Posterior cingulate gyrus (tissue), 11 donors: ENCODE results near the gene ULK2.

Source experiments
- DNase-seq, 10 donors: peaks; one replicate each; pipeline versions ENCODE4 v3.0.0 to v3.0.0-alpha.2; 2020 to 2021; ENCODE audit warnings: mixed read lengths in 3 of 10
- intact Hi-C: fragments of 100-400 bp; cut with DNase I; formaldehyde crosslinking; loops from one replicate; pipeline ENCODE4 v1.15.1; 2023

The ULK2 gene

DNA sequence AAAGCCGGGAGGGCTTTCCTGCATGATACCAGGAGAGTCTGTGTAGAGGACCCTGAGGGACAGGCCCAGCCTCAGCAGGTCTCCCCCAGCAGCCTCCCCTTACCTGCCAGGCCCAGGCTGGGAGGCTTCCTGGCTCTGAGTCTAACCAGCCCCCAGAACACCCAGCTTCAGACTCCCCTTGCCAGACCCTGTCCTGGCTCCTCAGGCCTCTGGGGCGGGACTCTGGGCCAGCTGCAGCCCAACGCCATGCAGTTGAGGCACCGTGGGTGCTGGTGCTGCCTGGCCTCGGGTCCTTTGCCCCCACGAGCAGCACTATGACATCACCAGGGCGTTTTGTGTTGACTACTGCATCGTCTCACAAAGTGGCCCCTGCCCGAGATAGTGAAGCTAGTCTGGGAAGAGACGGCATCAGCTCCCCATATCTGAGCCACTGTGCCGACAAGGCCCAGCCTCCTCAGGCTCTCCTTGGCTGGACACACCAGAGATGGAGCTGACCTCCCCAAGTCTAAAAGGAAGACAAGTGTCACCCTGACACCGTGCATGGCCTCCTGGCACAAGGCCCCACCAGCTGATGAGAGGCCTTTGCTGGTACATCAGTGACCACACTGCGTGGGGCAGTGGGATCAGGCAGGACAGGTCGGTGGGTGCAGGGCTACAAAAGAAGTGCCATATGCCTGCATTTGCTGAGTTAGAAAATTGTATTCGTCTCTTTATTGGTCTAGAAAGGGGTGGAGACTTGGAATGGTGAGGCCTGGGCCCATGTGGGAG lies 130.2 kb downstream of the ULK2 start:
- intact Hi-C loops = no loop called here
- DNase-seq = peak in 1 of 10 donors; percentile 78

DNA sequence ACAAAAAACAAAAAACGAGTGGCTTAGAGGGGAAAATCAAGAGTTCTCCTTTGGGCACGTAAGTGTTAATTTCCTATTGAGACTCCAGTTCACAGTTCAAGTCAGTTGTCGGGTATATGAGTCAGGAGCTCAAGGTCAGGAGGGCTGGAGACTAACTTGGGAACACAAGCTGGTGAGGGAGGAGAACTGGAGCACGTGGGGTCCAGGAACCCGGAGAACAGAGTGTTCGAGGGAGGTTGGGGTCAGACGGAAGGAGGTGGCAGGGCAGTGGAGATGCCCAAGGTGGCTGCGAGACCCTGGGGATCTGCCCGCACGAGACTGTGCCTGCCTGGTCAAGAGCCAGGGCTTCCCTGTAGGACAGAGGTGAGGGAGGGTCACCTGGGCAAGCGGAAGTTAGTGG lies 131.7 kb downstream of the ULK2 start:
- intact Hi-C loops = no loop called here
- peak in 2 of 10 donors; percentile 10 to 69 for DNase-seq

DNA sequence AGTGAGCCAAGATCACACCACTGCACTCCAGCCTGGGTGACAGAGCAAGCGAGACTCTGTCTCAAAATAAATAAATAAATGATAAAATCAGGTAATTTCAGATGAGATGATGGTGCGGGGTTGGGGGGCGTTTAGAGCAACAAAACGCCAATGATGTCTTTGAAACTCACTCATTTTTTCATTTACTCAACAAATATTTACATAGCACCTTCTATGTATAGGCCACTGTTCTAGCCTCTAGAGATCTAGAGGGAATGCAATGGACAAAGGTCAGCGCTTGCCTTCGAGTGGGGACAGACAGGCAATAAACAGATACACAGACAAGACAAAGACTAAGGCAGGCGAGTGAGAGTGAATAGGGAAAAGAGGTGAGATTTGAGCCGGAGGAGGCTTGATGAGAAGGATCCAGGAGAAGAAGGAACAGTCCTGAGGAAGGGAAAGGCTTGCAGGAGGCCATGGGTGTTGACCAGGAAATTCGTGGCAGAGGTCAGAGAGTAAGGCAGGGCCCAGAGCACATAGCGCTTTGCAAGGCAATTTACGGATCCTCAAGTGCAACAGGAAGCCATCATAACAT lies 133.7 kb downstream of the ULK2 start:
- peak in 2 of 10 donors; percentile 2 to 37 for DNase-seq
- intact Hi-C loops = no loop called here

DNA sequence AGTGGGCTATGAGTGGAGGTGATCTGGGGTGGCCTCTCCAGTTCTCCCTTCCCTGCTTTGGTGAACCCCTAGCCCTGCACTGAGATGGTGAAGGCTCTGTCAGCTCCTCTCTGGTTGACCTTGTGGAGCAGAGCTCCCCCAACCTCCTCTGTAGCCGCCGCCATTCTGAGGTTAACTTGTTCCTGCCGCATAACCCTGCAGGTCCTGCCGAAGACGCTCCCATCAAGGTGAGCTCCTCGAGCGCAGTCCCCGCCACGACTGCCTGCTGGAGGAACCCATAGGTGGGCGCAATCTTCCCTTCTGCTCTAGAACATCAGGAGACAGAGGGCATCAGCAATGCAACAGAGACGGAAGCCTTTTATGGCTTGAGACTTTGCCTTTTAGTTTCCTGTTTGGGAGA lies 136.1 kb downstream of the ULK2 start:
- intact Hi-C loops = no loop called here
- peak in 3 of 10 donors; percentile 19 to 66 (median 21) for DNase-seq

DNA sequence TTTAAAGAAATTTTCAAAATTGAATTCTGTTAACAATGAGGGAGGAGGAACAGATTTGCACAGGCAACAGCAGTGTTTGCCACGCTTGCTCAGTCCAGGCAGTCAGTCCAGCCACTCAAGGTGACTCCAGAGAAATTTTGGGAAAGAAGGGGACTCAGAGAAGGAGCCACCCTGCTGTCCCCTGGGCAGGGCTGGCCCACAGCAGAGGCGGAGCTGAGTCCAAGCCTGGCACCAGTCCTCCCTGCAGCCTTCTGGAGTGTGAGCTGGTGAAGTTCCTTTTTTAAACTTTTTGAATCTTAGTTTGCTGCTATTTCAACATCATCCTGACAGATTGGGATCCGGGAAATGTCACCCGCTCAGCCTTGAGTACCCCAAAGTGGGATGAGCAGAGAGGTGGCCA lies 136.9 kb downstream of the ULK2 start:
- intact Hi-C loops = no loop called here
- DNase-seq = peak in 3 of 10 donors; percentile 26 to 81 (median 75)

DNA sequence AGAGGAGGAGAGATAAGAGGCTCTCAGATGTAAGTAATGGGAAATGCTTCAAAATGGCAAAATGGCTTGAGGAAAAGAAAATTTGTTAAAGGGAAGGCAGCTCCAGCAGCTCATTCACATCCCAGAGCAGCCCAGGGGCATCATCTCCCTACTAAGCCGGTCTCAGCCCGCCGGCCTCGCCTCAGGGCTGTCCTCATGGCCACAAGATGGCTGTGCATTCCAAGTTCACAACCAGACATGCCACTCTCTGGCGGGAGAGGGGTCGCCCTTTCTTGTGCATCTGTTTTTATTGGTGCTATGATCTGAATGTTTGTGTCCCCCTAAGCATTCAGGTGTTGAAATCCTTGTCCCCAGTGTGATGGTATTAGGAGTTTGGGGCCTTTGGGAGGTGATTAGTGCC lies 137.8 kb downstream of the ULK2 start:
- intact Hi-C loops = no loop called here

DNA sequence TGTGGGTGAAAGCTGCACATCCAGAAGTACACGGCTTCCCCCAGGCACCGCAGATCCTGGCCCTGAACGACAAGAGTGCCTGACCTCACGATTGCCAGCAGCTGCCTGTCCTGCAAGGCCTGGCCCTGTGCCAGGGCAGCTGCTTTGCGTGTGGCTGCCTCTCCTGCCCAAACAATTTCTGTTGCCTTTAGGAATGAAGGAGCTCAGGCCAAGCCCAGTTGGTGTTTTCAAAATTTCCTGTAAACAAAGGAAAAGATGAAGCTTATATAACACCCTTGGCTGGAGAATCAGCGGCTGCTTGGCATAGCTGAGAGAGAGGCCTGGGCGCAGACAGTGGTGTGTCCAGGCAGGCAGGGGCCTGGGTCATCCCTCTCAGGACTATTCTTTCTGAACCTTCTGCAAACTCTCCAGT lies 139.6 kb downstream of the ULK2 start:
- DNase-seq = peak; percentile 57 to 97 (median 74)
- intact Hi-C loops = no loop called here

More for the DNA sequence above, 137.8 kb downstream of the ULK2 start:
- peak in 2 of 10 donors; percentile 24 to 77 for DNase-seq

DNA sequence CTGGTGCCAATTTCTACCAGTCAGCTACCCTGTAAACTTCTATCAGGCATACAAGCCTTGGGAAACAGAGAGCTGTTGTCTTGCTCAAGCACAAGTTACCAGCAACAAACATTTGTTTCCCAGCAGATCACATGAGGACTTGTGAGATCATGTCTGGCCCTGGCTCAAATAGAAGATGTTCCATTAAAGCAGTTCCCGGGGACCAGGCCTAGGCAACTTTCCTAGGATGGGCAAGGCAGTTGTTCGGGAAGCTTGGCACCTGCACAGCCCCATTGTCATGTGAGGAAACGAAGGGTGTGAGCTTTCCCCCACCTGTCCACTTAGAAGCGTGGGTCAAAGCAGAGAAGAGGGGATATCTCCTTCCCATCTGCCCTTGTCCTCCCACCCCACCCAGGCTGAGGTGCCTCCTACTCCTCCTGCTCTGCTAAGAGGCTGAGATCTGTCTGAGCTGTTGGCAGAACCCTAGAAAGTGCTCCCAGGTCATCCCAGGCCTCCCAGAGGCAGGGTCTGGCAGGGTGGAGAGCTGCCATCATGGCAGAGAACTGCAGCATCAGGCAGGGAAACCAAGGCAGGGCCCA lies 140.1 kb downstream of the ULK2 start:
- DNase-seq = peak in 8 of 10 donors; percentile 29 to 88 (median 72)
- intact Hi-C loops = no loop called here

DNA sequence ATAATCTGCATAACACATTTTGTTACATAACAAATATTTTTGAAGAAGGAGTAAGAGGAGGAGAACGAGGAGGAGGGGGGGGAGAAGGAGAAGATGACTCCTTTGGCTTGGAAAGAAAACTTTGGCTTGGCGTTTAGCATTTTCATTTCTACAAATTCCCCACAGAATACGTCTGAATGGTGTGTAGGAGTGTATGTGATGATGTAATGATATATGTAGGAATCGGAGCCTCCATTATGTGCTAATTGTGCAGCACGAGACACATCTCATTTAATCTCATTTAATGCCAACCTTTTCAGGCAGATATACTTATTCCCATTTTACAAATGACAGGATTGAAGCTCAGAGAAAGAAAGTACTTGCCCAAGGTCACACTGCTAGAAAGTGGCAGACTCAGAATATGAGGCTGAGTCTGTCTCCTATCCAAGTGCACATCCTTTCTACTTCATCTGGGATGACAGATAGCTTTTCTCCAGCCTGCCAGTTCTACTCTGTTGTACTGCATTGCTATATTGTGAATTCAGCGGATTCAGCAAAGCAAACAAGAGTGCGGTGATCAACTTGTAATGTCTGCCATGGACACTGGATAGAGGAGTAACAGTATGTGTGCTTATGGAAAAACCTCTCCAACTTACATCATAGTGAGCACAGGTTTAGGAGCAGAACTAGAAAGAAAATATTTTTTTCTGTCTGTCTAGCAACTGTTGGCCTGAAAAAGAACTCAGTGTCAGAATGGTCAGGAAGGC lies 140.9 kb downstream of the ULK2 start:
- intact Hi-C loops = no loop called here
- no peak for DNase-seq

DNA sequence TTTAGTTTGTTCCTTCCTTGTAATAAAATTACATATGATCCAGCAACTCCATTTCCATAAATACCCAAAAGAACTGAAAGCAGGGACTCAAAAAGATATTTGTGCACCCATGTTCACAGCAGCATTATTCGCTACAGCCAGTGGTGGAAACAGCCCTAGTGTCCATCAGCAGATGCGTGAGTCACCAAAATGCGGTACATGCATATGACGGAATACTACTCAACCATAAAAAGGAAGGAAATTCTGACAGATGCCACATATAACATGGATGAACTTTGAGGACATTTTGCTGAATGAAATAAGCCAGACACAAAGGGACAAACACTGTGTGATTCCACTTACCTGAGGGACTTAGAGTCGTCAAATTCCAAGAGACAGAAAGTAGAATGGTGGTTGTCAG lies 142.2 kb downstream of the ULK2 start:
- intact Hi-C loops = no loop called here
- DNase-seq = no peak

DNA sequence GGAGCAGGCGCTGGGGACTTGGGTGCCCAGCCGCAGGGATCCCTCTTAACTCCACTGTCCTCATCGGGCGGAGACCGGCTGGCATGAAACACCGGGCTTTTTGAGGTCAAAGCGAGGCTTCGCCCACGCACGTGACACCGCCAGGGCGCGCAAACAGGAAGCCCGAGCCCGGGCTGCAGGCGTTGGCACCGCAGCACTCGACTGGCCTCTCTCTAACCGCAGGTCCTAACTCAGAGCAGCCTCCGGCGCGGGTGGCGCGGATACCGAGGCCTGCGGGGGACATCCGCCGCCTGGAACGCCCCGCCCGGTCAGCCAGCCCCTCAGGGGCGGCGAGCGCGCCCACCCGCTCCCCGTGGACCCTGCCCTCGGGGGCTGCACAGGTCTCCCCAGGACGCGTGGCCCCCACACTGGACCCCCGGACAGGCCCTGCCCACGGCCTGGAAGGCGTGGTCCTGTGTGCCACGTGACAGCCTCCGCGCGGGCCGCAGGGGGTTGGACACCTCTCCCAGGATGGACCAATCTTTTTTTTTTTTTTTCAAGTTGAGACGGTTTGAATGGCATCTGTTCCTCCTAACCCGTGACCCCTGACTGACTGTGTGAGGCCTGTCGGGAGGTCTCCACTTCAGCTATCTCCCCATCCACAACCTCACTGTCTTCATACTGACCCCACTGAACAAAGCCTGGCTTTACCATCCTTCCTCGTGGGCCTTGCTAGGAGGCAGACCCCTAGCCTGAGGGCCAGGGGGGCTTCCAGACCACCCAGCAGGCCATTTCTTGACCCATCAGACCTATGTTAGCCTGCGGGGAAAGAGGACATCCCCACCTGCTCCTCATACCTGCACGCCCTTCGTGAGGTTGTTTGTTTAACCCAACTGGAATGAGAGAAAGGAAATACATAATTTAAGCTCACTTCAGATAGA lies 143.0 kb downstream of the ULK2 start:
- intact Hi-C loops = no loop called here
- peak in 8 of 10 donors; percentile 15 to 92 (median 42) for DNase-seq

DNA sequence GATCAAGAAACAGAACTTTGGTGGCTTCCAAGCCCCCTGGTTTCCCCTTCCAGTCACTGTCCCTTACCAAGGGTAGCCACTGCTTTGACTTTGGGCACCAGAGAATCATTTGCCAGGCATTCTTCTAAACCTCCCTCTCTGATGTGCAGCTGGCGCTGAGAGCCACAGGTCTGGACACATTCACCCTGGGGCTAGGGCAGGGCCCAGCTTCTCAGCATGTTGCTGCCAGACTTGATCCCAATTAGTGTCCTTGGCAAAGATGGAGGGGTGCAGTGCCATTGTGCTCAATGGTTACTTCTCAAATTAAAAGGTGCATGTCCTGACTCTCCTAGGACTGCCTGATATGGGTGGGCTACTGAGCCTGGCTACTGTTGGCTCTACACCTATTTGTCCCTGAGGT lies 143.8 kb downstream of the ULK2 start:
- intact Hi-C loops = no loop called here
- peak in 3 of 10 donors; percentile 16 to 57 (median 37) for DNase-seq
